GM12878 (cell line): Measurements from ENCODE around the gene RETN. TPM values are rescaled to one million over a fixed set of nuclear protein-coding genes. Genes with fewer than 3 reads are reported as not detected.

Experiments
- CBX5 ChIP-seq: sonication (generic); IDR thresholded peaks from 2 replicates; pipeline ENCODE4 v1.6.1; 2016; ENCODE audit warnings: low read depth, moderate library complexity, mild to moderate bottlenecking, inconsistent platforms
- MEF2A ChIP-seq: IDR thresholded peaks from 2 replicates; pipeline ENCODE4 v1.6.1; 2011; ENCODE audit warnings: low read depth, mild to moderate bottlenecking, low read length, moderate library complexity; ENCODE audit not compliant: insufficient read depth
- MXI1 ChIP-seq: fragments of 150-350 bp; IDR thresholded peaks from 2 replicates; pipeline ENCODE4 v1.6.1; 2011; ENCODE audit warnings: low read depth, mild to moderate bottlenecking, inconsistent platforms, low read length, improper control_type of control experiment
- PML ChIP-seq: IDR thresholded peaks from 2 replicates; pipeline ENCODE4 v1.6.1; 2012; ENCODE audit warnings: low read length, inconsistent platforms
- POLR2A ChIP-seq: IDR thresholded peaks from 2 replicates; pipeline ENCODE4 v1.6.1; 2011; ENCODE audit warnings: low read depth, mild to moderate bottlenecking, low read length
- POU2F2 ChIP-seq: IDR thresholded peaks from 3 replicates; pipeline ENCODE4 v1.6.1; 2011; ENCODE audit warnings: low read depth, mild to moderate bottlenecking, low read length, borderline replicate concordance
- RAD21 ChIP-seq: IDR thresholded peaks from 2 replicates; pipeline ENCODE4 v1.6.1; 2011; ENCODE audit warnings: mild to moderate bottlenecking, low read depth, low read length, moderate library complexity; ENCODE audit not compliant: insufficient read depth
- RUNX3 ChIP-seq: IDR thresholded peaks from 2 replicates; pipeline ENCODE4 v1.6.1; 2012; ENCODE audit warnings: low read length, inconsistent platforms
- SIX5 ChIP-seq: IDR thresholded peaks from 2 replicates; pipeline ENCODE4 v1.6.1; 2011; ENCODE audit warnings: mild to moderate bottlenecking, low read depth, low read length, moderate library complexity; ENCODE audit not compliant: severe bottlenecking
- SMARCA5 ChIP-seq: fragments of 450-650 bp; IDR thresholded peaks from 2 replicates; pipeline ENCODE4 v1.6.1; 2017; ENCODE audit warnings: mild to moderate bottlenecking
- SMC3 ChIP-seq: IDR thresholded peaks from 2 replicates; pipeline ENCODE4 v1.6.1; 2011; ENCODE audit warnings: low read length, improper control_type of control experiment, borderline replicate concordance
- STAT1 ChIP-seq: fragments of 450-650 bp; conservative IDR thresholded peaks from 2 replicates; pipeline ENCODE4 v1.6.1; 2014; ENCODE audit warnings: antibody characterized with exemption, mild to moderate bottlenecking
- TAF1 ChIP-seq: IDR thresholded peaks from 2 replicates; pipeline ENCODE4 v1.6.1; 2011; ENCODE audit warnings: mild to moderate bottlenecking, low read depth, low read length, borderline replicate concordance
- TARDBP ChIP-seq: IDR thresholded peaks from 2 replicates; pipeline ENCODE4 v1.6.1; 2016; ENCODE audit warnings: borderline replicate concordance
- ZNF622 ChIP-seq: fragments of 450-650 bp; IDR thresholded peaks from 2 replicates; pipeline ENCODE4 v1.6.1; 2017; ENCODE audit warnings: mild to moderate bottlenecking, inconsistent platforms
- ZSCAN29 ChIP-seq: fragments of 450-650 bp; IDR thresholded peaks from 2 replicates; pipeline ENCODE4 v1.6.1; 2017; ENCODE audit warnings: mild to moderate bottlenecking, moderate library complexity
- ZZZ3 ChIP-seq: IDR thresholded peaks from 2 replicates; pipeline ENCODE4 v1.6.1; 2011; ENCODE audit warnings: low read depth; ENCODE audit not compliant: control insufficient read depth, insufficient read length
- polyA plus RNA-seq, 11 experiments: library from polyadenylated mRNA; depleted of rRNA in 4 of 11; unstranded in 6 of 11; stranded (reverse) in 5 of 11; fragments of >200 nt; fragmentation: Nextera tagmentation in 4 of 11; fragmentation: Illumina TruSeq in 1 of 11; extraction: Ambion mirVana in 4 of 11; extraction: Trizol in 1 of 11; gene quantifications; 1 replicate in 1 of 11; 2 replicates in 10 of 11; pipeline versions ENCODE4 v1.2.1 to v1.2.3, GENCODE V29; 2011 to 2016; ENCODE audit warnings: inconsistent platforms in 2 of 11, missing spikeins in 2 of 11, low read depth in 1 of 11
- total RNA-seq, 4 experiments: library from RNA; depleted of rRNA in 3 of 4; stranded (reverse); fragments of >200 nt in 3 of 4; fragmentation: Illumina TruSeq in 1 of 4; extraction: Trizol in 1 of 4; gene quantifications; 2 replicates each; pipeline versions ENCODE4 v1.2.1 to v1.2.3, GENCODE V29; 2013 to 2021
- TF ChIP-seq, protein P1 (sequence below): IDR thresholded peaks from 2 replicates; pipeline ENCODE4 v1.6.1; 2011; ENCODE audit warnings: mild to moderate bottlenecking, low read depth, low read length, moderate library complexity; ENCODE audit not compliant: insufficient replicate concordance
- TF ChIP-seq, protein P2 (sequence below): fragments of 450-650 bp; IDR thresholded peaks from 2 replicates; pipeline ENCODE4 v1.6.1; 2016; ENCODE audit warnings: mild to moderate bottlenecking
- TF ChIP-seq, protein P3 (sequence below): fragments of 450-650 bp; IDR thresholded peaks from 2 replicates; pipeline ENCODE4 v1.6.1; 2018; ENCODE audit warnings: mild to moderate bottlenecking, low read depth, moderate library complexity; ENCODE audit not compliant: partially characterized antibody
- TF ChIP-seq, protein P4 (sequence below): IDR thresholded peaks from 2 replicates; pipeline ENCODE4 v1.6.1; 2012; ENCODE audit warnings: low read depth, low read length, improper control_type of control experiment
- TF ChIP-seq, protein P5 (sequence below): fragments of 450-650 bp; conservative IDR thresholded peaks from 2 replicates; pipeline ENCODE4 v1.6.1; 2017; ENCODE audit warnings: mild to moderate bottlenecking, moderate library complexity

RETN gene
- total and polyA plus RNA-seq, 10 of the 15 experiments (the other 5 are each of a cell fraction or from before 2014, with no cell fraction given) = 0.26 TPM; not detected in 9

DNA sequence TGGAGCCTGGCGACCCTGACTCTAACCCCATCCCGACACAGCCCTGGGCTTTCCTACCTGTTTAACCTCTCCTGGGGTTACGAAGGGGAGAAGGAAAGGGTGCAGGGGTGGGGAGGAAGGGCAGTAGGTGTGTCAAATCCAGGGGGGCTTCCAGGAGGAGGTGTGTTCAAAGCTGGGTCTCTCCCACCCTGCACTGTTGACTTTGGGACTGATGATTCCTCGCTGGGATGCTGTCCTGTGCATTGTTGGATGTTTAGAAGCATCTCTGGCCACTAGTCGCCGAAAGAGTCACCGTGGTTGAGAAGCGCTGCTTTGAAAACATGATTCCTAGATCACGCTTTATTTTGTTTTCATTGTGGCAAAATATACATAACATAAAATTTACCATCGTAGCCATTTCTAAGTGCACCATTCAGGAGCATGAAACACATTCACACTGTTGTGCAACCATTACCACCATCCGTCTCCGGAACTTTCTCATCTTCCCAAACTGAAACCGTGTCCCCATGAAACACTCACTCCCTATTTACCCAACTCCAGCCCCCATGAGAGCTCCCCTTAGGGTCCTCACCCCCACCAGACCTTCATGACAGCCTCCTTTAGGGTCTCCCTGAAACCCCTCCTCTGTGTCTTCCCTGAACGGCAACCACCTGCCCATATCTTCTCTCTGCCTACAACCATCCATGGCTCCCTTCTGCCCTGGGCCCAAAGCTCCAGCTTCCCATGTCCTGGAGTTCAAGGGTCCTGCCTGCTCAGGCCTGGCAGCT, 37.5 kb downstream of the RETN start (continued):
- TF ChIP-seq MEF2A = no peak
- no peak for TF ChIP-seq SIX5
- no peak for TF ChIP-seq RAD21
- TF ChIP-seq, protein P1, sequence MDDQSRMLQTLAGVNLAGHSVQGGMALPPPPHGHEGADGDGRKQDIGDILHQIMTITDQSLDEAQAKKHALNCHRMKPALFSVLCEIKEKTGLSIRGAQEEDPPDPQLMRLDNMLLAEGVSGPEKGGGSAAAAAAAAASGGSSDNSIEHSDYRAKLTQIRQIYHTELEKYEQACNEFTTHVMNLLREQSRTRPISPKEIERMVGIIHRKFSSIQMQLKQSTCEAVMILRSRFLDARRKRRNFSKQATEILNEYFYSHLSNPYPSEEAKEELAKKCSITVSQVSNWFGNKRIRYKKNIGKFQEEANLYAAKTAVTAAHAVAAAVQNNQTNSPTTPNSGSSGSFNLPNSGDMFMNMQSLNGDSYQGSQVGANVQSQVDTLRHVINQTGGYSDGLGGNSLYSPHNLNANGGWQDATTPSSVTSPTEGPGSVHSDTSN = no peak
- TF ChIP-seq, protein P2, sequence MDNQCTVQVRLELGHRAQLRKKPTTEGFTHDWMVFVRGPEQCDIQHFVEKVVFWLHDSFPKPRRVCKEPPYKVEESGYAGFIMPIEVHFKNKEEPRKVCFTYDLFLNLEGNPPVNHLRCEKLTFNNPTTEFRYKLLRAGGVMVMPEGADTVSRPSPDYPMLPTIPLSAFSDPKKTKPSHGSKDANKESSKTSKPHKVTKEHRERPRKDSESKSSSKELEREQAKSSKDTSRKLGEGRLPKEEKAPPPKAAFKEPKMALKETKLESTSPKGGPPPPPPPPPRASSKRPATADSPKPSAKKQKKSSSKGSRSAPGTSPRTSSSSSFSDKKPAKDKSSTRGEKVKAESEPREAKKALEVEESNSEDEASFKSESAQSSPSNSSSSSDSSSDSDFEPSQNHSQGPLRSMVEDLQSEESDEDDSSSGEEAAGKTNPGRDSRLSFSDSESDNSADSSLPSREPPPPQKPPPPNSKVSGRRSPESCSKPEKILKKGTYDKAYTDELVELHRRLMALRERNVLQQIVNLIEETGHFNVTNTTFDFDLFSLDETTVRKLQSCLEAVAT = peak; percentile 41; the same call in 1 of the 2 replicates
- TF ChIP-seq TARDBP = no peak
- no peak for TF ChIP-seq STAT1
- TF ChIP-seq POU2F2 = no peak
- no peak for TF ChIP-seq ZZZ3
- no peak; the same call in 1 of the 2 replicates for TF ChIP-seq SMC3
- no peak for TF ChIP-seq PML
- no peak for TF ChIP-seq MXI1
- TF ChIP-seq, protein P3, sequence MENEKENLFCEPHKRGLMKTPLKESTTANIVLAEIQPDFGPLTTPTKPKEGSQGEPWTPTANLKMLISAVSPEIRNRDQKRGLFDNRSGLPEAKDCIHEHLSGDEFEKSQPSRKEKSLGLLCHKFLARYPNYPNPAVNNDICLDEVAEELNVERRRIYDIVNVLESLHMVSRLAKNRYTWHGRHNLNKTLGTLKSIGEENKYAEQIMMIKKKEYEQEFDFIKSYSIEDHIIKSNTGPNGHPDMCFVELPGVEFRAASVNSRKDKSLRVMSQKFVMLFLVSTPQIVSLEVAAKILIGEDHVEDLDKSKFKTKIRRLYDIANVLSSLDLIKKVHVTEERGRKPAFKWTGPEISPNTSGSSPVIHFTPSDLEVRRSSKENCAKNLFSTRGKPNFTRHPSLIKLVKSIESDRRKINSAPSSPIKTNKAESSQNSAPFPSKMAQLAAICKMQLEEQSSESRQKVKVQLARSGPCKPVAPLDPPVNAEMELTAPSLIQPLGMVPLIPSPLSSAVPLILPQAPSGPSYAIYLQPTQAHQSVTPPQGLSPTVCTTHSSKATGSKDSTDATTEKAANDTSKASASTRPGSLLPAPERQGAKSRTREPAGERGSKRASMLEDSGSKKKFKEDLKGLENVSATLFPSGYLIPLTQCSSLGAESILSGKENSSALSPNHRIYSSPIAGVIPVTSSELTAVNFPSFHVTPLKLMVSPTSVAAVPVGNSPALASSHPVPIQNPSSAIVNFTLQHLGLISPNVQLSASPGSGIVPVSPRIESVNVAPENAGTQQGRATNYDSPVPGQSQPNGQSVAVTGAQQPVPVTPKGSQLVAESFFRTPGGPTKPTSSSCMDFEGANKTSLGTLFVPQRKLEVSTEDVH = no peak
- no peak for TF ChIP-seq ZNF622
- 0 out of 2 replicates have a peak, but pooled peaks have one; percentile 5 for TF ChIP-seq RUNX3
- TF ChIP-seq, protein P4, sequence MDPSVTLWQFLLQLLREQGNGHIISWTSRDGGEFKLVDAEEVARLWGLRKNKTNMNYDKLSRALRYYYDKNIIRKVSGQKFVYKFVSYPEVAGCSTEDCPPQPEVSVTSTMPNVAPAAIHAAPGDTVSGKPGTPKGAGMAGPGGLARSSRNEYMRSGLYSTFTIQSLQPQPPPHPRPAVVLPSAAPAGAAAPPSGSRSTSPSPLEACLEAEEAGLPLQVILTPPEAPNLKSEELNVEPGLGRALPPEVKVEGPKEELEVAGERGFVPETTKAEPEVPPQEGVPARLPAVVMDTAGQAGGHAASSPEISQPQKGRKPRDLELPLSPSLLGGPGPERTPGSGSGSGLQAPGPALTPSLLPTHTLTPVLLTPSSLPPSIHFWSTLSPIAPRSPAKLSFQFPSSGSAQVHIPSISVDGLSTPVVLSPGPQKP = no peak
- TF ChIP-seq ZSCAN29 = no peak
- no peak for TF ChIP-seq CBX5
- TF ChIP-seq, protein P5, sequence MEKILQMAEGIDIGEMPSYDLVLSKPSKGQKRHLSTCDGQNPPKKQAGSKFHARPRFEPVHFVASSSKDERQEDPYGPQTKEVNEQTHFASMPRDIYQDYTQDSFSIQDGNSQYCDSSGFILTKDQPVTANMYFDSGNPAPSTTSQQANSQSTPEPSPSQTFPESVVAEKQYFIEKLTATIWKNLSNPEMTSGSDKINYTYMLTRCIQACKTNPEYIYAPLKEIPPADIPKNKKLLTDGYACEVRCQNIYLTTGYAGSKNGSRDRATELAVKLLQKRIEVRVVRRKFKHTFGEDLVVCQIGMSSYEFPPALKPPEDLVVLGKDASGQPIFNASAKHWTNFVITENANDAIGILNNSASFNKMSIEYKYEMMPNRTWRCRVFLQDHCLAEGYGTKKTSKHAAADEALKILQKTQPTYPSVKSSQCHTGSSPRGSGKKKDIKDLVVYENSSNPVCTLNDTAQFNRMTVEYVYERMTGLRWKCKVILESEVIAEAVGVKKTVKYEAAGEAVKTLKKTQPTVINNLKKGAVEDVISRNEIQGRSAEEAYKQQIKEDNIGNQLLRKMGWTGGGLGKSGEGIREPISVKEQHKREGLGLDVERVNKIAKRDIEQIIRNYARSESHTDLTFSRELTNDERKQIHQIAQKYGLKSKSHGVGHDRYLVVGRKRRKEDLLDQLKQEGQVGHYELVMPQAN = no peak
- 0 out of 2 replicates have a peak, but pooled peaks have one; percentile 23 for TF ChIP-seq POLR2A
- 0 out of 2 replicates have a peak, but pooled peaks have one; percentile 22 for TF ChIP-seq SMARCA5
- no peak for TF ChIP-seq TAF1
